ENCODE measurements around the gene MYPOP. TPM values are rescaled to one million over a fixed set of nuclear protein-coding genes. Genes with fewer than 3 reads are reported as not detected.

The MYPOP gene
- total and polyA plus RNA-seq, 9 of the 15 experiments (the other 6 are each of a cell fraction or from before 2014, with no cell fraction given), result 0.32 to 7.6 (median 1.6) TPM

DNA sequence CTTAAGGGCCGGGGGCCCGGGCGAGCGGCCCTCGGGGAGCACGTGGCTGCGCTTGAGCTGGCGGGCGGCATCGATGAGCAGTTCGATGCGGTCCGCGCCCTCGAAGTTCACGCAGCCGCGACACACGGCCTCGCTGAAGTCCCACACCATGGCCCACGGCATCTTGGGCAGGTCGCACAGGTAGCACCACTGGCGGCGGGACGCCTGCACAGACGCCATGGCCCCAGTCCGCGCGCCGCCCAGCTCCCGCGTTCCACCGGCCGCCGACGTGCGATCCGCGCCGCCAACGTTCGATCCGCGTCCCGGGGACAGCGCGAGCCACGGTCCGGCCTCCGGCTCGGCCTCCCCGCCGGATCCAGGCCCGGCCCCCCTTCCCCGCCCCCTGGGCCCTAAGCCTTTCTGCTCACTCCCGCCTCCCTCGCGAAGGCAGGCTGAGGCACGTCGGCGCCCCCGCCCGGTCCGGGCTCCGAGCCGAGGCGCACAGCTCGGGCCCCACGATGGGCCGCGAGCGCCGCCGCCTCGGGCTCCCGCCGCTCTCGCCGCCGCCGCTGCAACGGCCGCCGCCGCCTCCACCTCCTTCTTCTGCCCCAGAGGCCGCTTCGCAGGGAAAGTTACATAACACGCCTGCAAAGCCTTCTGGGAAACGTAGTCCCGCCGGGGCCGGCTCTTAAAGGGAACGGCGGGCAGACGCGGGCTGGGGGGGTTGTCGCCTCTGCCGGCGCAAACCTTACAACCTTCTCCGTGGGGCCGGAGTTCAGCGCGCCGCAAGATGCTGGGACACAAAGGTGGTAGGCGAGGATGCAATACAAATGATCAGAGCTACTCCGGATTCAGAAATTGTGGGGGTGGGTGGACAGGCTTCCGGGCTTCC, 16.6 kb downstream of the MYPOP start, which contains the start of gene IRF2BP1 (continued):
- peak; percentile 77; the same call in 1 of the 2 replicates for TF ChIP-seq VEZF1 (CRISPR knock-in tag; IDR thresholded peaks at IDR 0.05)
- TF ChIP-seq, protein P1, sequence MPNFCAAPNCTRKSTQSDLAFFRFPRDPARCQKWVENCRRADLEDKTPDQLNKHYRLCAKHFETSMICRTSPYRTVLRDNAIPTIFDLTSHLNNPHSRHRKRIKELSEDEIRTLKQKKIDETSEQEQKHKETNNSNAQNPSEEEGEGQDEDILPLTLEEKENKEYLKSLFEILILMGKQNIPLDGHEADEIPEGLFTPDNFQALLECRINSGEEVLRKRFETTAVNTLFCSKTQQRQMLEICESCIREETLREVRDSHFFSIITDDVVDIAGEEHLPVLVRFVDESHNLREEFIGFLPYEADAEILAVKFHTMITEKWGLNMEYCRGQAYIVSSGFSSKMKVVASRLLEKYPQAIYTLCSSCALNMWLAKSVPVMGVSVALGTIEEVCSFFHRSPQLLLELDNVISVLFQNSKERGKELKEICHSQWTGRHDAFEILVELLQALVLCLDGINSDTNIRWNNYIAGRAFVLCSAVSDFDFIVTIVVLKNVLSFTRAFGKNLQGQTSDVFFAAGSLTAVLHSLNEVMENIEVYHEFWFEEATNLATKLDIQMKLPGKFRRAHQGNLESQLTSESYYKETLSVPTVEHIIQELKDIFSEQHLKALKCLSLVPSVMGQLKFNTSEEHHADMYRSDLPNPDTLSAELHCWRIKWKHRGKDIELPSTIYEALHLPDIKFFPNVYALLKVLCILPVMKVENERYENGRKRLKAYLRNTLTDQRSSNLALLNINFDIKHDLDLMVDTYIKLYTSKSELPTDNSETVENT (CRISPR knock-in tag; IDR thresholded peaks at IDR 0.05), result peak; percentile 52; the same call in 1 of the 2 replicates
- no peak for TF ChIP-seq ZNF583 (CRISPR knock-in tag; IDR thresholded peaks at IDR 0.05)
- TF ChIP-seq HMGN3 (IDR thresholded peaks at IDR 0.05; ENCODE audit: borderline replicate concordance, extremely low read depth, insufficient read length, low read depth, low read length), result peak; percentile 58
- 0 out of 2 replicates have a peak, but pooled peaks have one; percentile 41 for TF ChIP-seq KLF1 (tag; IDR thresholded peaks at IDR 0.05)
- TF ChIP-seq, protein P2, sequence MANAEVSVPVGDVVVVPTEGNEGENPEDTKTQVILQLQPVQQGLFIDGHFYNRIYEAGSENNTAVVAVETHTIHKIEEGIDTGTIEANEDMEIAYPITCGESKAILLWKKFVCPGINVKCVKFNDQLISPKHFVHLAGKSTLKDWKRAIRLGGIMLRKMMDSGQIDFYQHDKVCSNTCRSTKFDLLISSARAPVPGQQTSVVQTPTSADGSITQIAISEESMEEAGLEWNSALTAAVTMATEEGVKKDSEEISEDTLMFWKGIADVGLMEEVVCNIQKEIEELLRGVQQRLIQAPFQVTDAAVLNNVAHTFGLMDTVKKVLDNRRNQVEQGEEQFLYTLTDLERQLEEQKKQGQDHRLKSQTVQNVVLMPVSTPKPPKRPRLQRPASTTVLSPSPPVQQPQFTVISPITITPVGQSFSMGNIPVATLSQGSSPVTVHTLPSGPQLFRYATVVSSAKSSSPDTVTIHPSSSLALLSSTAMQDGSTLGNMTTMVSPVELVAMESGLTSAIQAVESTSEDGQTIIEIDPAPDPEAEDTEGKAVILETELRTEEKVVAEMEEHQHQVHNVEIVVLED (CRISPR knock-in tag; IDR thresholded peaks at IDR 0.05), result peak; percentile 27; the same call in 1 of the 2 replicates
- TF ChIP-seq ZNF3 (CRISPR knock-in tag; IDR thresholded peaks at IDR 0.05), result no peak
- TF ChIP-seq PATZ1 (CRISPR knock-in tag; IDR thresholded peaks at IDR 0.05; ENCODE audit: borderline replicate concordance), result no peak
- no peak for TF ChIP-seq E4F1 (CRISPR knock-in tag; IDR thresholded peaks at IDR 0.05; ENCODE audit: borderline replicate concordance)
- TF ChIP-seq TRIM25 (IDR thresholded peaks at IDR 0.05; ENCODE audit: borderline replicate concordance), result no peak
- TF ChIP-seq SMAD1 (IDR thresholded peaks at IDR 0.05; ENCODE audit: low read depth, low read length, partially characterized antibody), result peak; percentile 96
- TF ChIP-seq ZNF140 (CRISPR knock-in tag; IDR thresholded peaks at IDR 0.05), result no peak
